Activated CD4-positive, alpha-beta memory T cell treated with anti-CD3 and anti-CD28 coated beads for 36 hours (primary cell): ENCODE results near the gene ENDOU. TPM values are rescaled to one million over a fixed set of nuclear protein-coding genes. Genes with fewer than 3 reads are reported as not detected.

Experiments
- CTCF ChIA-PET: fragments of 350-600 bp; sonication (Branson Sonifier 250); formaldehyde crosslinking; loops from one replicate; lab custom pipeline; 2021; ENCODE audit warnings: antibody characterized with exemption, inconsistent platforms; lab: Charles Lee
- POLR2A ChIA-PET: fragments of 350-600 bp; sonication (Branson Sonifier 250); formaldehyde crosslinking; loops from one replicate; lab custom pipeline; 2021; ENCODE audit warnings: antibody characterized with exemption; lab: Charles Lee
- DNase-seq: peaks from one replicate; pipeline ENCODE4 v3.0.0-alpha.2; 2020
- H3K27ac Mint-ChIP-seq: one replicate; pipeline ENCODE4 v1.8.0; 2021; ENCODE audit warnings: mixed read lengths
- H3K27me3 Mint-ChIP-seq: one replicate; pipeline ENCODE4 v1.8.0; 2021; ENCODE audit warnings: mixed read lengths
- H3K36me3 Mint-ChIP-seq: one replicate; pipeline ENCODE4 v1.8.0; 2021; ENCODE audit warnings: mixed read lengths
- H3K4me1 Mint-ChIP-seq: one replicate; pipeline ENCODE4 v1.8.0; 2021; ENCODE audit warnings: low read depth, mixed read lengths
- H3K4me3 Mint-ChIP-seq: one replicate; pipeline ENCODE4 v1.8.0; 2021; ENCODE audit warnings: mild to moderate bottlenecking, mixed read lengths
- H3K9me3 Mint-ChIP-seq: one replicate; pipeline ENCODE4 v1.8.0; 2021; ENCODE audit warnings: mixed read lengths
- intact Hi-C: fragments of 100-400 bp; cut with micrococcal nuclease; formaldehyde crosslinking; loops from one replicate; pipeline ENCODE4 v1.15.1; 2023
- total RNA-seq, 2 experiments: library from RNA; stranded (reverse); gene quantifications; one replicate each; pipeline ENCODE4 v1.2.3, GENCODE V29; 2021

Gene ENDOU
- total RNA-seq, 2 experiments from 2014 or later: not detected

DNA sequence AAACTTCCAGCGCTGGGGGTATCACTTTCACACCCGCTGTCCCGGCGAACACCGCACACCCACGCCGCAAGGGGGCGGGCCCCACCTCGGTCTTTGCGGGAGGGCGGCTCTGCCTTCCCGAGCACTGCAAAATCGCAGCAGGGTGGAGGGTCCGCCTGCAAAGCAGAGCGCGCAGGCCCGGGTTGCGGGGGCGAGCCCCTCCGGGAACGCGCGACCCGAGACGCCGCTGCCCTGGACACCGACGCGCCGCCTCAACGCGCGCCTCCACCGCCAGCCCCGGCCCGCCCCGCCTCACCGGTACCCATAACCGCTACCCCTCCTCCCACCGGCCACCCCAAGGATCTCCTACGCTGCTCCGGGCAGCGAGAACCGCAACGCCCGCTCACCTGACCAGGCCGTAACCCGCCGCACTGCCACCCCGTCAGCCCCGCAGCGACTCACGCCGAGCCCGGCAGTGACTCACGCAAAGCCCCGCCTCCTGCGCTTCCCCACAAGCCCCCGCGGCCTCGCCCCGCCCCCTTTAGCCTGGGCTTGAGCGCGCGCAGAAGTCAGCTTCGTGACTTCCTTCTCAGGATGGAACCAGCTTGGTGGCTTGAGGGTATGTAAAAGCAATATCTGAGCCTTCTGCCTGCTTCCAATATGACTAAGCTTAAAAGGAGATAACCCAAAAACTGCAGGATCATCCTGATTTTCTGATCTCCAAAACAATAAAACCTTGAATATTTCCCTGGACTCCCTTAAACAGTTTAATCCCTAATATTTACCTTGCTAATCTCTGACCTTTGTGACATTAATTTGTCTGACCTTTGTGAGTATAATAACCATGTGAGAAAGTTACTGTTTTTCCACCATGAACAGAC, 19.5 kb downstream of the ENDOU start, which contains the start of gene RPAP3:
Gene RPAP3, minus strand, starts transcription at position 465 of the 860 bp plus-strand sequence. CDS start 3,190 bp downstream, outside the sequence.
- no peaks in the 10 kb centered on the region for H3K27me3 Mint-ChIP-seq
- H3K4me3 Mint-ChIP-seq: peak within 1 kb of the TSS; percentile 96
- POLR2A ChIA-PET: interaction anchor here (0.7 to 2.4 kb wide), 12 partner anchors 50 to 626 kb away, joined by 3 to 10 read pairs (median 4); partner anchors contain the start of genes AMIGO2, ASB8, PCED1B and SENP1
- peaks cover 50% of the 10 kb centered on the region for H3K4me1 Mint-ChIP-seq
- peak; percentile 99 for DNase-seq
- peak within 1 kb of the TSS; percentile 95 for H3K27ac Mint-ChIP-seq
- CTCF ChIA-PET: interaction anchor here (0.6 to 1.5 kb wide), 11 partner anchors 10 to 672 kb away, joined by 3 to 10 read pairs (median 3); partner anchors contain the start of genes AMIGO2 and PCED1B
- H3K9me3 Mint-ChIP-seq: no peaks in the 10 kb centered on the region
- H3K36me3 Mint-ChIP-seq: peaks cover 12% of the 10 kb centered on the region
- intact Hi-C loops: loop anchor here (1.0 to 10.0 kb wide), 10 partner anchors 49 to 1438 kb away; partner anchors contain the start of genes CCDC184, SENP1, SLC38A1 and SLC38A2

- ChIA-PET POLR2A (interaction anchor here (1.1 kb wide), 1 partner anchor 102 kb away, joined by 3 read pairs; no protein-coding TSS in a partner anchor), CTCF (interaction anchor here (1.4 kb wide), 1 partner anchor 62 kb away, joined by 3 read pairs; no protein-coding TSS in a partner anchor)
- peaks cover 50% of the 10 kb centered on the region for H3K4me1 Mint-ChIP-seq
- peaks cover 13% of the 10 kb centered on the region for H3K36me3 Mint-ChIP-seq
- intact Hi-C loops: loop anchor here (5.0 to 10.0 kb wide), 6 partner anchors 53 to 1438 kb away; partner anchors contain the start of genes CCDC184, SLC38A1 and SLC38A2
- H3K9me3 Mint-ChIP-seq: no peaks in the 10 kb centered on the region
- peak overlapping the region; percentile 95 for H3K27ac Mint-ChIP-seq
- no peak for DNase-seq
- H3K27me3 Mint-ChIP-seq: no peaks in the 10 kb centered on the region
- peak overlapping the region; percentile 96 for H3K4me3 Mint-ChIP-seq
Observed at GRCh38 chr12:47705229-47705565, 20.1 kb downstream of the ENDOU start.

DNA sequence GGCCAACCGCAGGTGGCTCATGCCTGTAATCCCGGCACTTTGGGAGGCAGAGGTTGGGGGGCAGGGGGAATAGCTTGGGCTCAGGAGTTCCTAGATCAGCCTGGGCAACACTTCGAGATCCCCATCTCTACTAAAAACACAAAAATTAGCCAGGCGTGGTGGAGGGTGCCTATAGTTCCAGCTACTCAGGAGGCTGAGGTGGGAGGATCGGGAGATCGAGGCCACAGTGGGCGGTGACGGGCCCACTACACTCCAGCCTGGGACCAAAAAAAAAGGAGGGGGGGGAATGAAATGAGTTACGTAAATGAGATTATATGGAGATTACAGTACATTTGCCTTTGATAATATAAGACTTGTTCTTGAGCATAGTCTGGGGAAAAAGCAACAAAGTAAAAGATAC, 20.6 kb downstream of the ENDOU start:
- peak overlapping the region; percentile 96 for H3K4me3 Mint-ChIP-seq
- H3K9me3 Mint-ChIP-seq: no peaks in the 10 kb centered on the region
- no peak for DNase-seq
- CTCF ChIA-PET: interaction anchor here (0.7 kb wide), 1 partner anchor 32 kb away, joined by 3 read pairs; no protein-coding TSS in a partner anchor
- POLR2A ChIA-PET: interaction anchor here (1.1 kb wide), 1 partner anchor 103 kb away, joined by 3 read pairs; no protein-coding TSS in a partner anchor
- H3K4me1 Mint-ChIP-seq: peaks cover 49% of the 10 kb centered on the region
- H3K27me3 Mint-ChIP-seq: no peaks in the 10 kb centered on the region
- H3K27ac Mint-ChIP-seq: peak overlapping the region; percentile 95
- intact Hi-C loops: loop anchor here (5.0 to 10.0 kb wide), 6 partner anchors 52 to 1437 kb away; partner anchors contain the start of genes CCDC184, SLC38A1 and SLC38A2
- H3K36me3 Mint-ChIP-seq: peaks cover 17% of the 10 kb centered on the region

DNA sequence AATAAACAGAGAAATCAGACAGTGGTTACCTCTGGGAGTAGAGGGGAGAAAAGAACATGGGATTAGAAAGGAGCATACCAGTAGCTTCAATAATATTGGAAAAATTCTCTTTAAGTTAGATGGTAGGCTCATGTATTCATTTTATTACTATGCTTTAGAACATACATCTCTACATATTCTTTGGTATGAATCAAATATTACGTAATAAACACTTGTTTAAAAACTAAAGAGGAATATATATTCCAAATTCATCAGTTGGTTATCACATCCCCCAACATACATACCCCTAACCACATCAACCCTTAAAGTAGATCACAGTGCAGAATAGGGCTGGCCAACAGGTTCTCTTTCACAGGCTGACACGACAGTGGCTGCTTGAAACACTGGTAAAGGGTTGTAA, 25.0 kb downstream of the ENDOU start:
- POLR2A ChIA-PET: no interaction called here
- no peaks in the 10 kb centered on the region for H3K9me3 Mint-ChIP-seq
- DNase-seq: no peak
- no peaks in the 10 kb centered on the region for H3K27me3 Mint-ChIP-seq
- CTCF ChIA-PET: no interaction called here
- intact Hi-C loops: loop anchor here (10.0 kb wide), 3 partner anchors 485 to 1325 kb away; partner anchors contain the start of genes CCDC184 and SLC38A2
- no peak overlapping the region for H3K4me3 Mint-ChIP-seq
- H3K36me3 Mint-ChIP-seq: peaks cover 35% of the 10 kb centered on the region
- peaks cover 23% of the 10 kb centered on the region for H3K4me1 Mint-ChIP-seq
- H3K27ac Mint-ChIP-seq: no peak overlapping the region

- Mint-ChIP-seq H3K27me3 (no peaks in the 10 kb centered on the region), H3K4me3 (no peak overlapping the region), H3K4me1 (peaks cover 11% of the 10 kb centered on the region), H3K36me3 (peaks cover 37% of the 10 kb centered on the region), H3K9me3 (no peaks in the 10 kb centered on the region), H3K27ac (no peak overlapping the region)
- CTCF ChIA-PET: interaction anchor here (0.8 to 1.0 kb wide), 3 partner anchors 17 to 68 kb away, joined by 3 to 4 read pairs (median 3); no protein-coding TSS in a partner anchor
- intact Hi-C loops: no loop called here
- DNase-seq: no peak
- POLR2A ChIA-PET: no interaction called here
Observed at GRCh38 chr12:47698631-47699030, 26.7 kb downstream of the ENDOU start.

GRCh38 chr12:47698055-47698454, 27.2 kb downstream of the ENDOU start:
- no peak for DNase-seq
- Mint-ChIP-seq H3K4me1 (peaks cover 6% of the 10 kb centered on the region), H3K9me3 (no peaks in the 10 kb centered on the region), H3K27me3 (no peaks in the 10 kb centered on the region), H3K36me3 (peaks cover 40% of the 10 kb centered on the region), H3K27ac (no peak overlapping the region), H3K4me3 (no peak overlapping the region)
- ChIA-PET POLR2A (no interaction called here), CTCF (interaction anchor here (0.8 to 1.7 kb wide), 3 partner anchors 11 to 69 kb away, joined by 3 to 4 read pairs (median 3); no protein-coding TSS in a partner anchor)
- intact Hi-C loops: no loop called here

DNA sequence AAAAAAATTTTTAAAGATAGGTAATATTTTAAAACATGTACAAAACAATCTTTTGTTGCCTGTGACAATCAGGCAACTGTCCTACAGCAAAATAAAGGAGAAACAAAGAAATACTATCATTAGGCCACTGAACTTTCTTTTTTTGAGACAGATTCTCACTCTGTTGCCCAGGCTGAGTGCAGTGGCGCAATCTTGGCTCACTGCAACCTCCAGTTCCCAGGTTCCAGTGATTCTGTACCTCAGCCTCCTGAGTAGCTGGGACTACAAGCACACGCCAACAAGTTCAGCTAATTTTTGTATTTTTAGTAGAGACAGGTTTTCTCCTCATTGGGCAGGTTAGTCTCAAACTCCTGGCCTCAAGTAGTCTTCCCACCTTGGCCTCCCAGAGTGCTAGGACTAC, 36.1 kb downstream of the ENDOU start:
- ChIA-PET CTCF (no interaction called here), POLR2A (no interaction called here)
- Mint-ChIP-seq H3K27me3 (no peaks in the 10 kb centered on the region), H3K4me1 (peaks cover 2% of the 10 kb centered on the region), H3K4me3 (no peak overlapping the region), H3K27ac (no peak overlapping the region), H3K36me3 (peaks cover 28% of the 10 kb centered on the region), H3K9me3 (no peaks in the 10 kb centered on the region)
- no peak for DNase-seq
- intact Hi-C loops: no loop called here

GRCh38 chr12:47687636-47688035, 37.7 kb downstream of the ENDOU start:
- DNase-seq: no peak
- Mint-ChIP-seq H3K36me3 (peaks cover 24% of the 10 kb centered on the region), H3K27ac (no peak overlapping the region), H3K4me3 (no peak overlapping the region), H3K9me3 (no peaks in the 10 kb centered on the region), H3K27me3 (no peaks in the 10 kb centered on the region), H3K4me1 (peaks cover 6% of the 10 kb centered on the region)
- POLR2A ChIA-PET: no interaction called here
- CTCF ChIA-PET: interaction anchor here (1.0 to 3.4 kb wide), 9 partner anchors 10 to 668 kb away, joined by 3 to 22 read pairs (median 4); no protein-coding TSS in a partner anchor
- intact Hi-C loops: loop anchor here (2.0 kb wide), 2 partner anchors 37 to 655 kb away; no protein-coding TSS in a partner anchor

GRCh38 chr12:47686645-47687240, 38.5 kb downstream of the ENDOU start:
- CTCF ChIA-PET: interaction anchor here (0.6 to 3.4 kb wide), 13 partner anchors 11 to 703 kb away, joined by 3 to 22 read pairs (median 4); no protein-coding TSS in a partner anchor
- Mint-ChIP-seq H3K4me3 (no peak overlapping the region), H3K27me3 (no peaks in the 10 kb centered on the region), H3K4me1 (peaks cover 6% of the 10 kb centered on the region), H3K36me3 (peaks cover 17% of the 10 kb centered on the region), H3K9me3 (no peaks in the 10 kb centered on the region), H3K27ac (no peak overlapping the region)
- POLR2A ChIA-PET: interaction anchor here (0.8 kb wide), 1 partner anchor 471 kb away, joined by 3 read pairs; no protein-coding TSS in a partner anchor
- no peak for DNase-seq
- intact Hi-C loops: loop anchor here (2.0 kb wide), 2 partner anchors 36 to 654 kb away; no protein-coding TSS in a partner anchor

DNA sequence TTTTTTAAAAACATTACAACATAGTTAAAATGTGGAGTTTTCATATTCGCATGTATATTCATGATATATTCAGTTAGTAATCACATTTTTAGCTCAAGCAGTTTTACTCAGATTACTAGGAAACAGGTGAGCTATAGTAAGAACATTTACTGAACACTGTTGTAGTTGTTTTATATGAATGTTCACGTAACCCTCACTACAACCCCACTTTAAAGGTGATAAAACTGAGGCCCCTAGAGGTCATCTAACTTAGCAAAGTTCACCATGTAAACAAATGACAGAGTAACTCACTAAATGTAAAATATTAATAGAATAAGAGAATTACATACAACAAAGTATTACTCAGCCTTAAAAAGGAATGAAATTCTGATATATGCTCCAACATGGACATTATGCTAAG, 45.5 kb downstream of the ENDOU start:
- Mint-ChIP-seq H3K4me3 (no peak overlapping the region), H3K36me3 (peaks cover 55% of the 10 kb centered on the region), H3K27ac (no peak overlapping the region), H3K9me3 (no peaks in the 10 kb centered on the region), H3K27me3 (no peaks in the 10 kb centered on the region), H3K4me1 (peaks cover 12% of the 10 kb centered on the region)
- intact Hi-C loops: no loop called here
- ChIA-PET POLR2A (no interaction called here), CTCF (no interaction called here)
- no peak for DNase-seq

GRCh38 chr12:47672068-47672467, 53.2 kb downstream of the ENDOU start:
- no peak overlapping the region for H3K27ac Mint-ChIP-seq
- no peaks in the 10 kb centered on the region for H3K9me3 Mint-ChIP-seq
- no peak for DNase-seq
- peaks cover 16% of the 10 kb centered on the region for H3K4me1 Mint-ChIP-seq
- intact Hi-C loops: no loop called here
- ChIA-PET POLR2A (no interaction called here), CTCF (interaction anchor here (0.5 kb wide), 1 partner anchor 32 kb away, joined by 3 read pairs; no protein-coding TSS in a partner anchor)
- no peaks in the 10 kb centered on the region for H3K27me3 Mint-ChIP-seq
- H3K36me3 Mint-ChIP-seq: peaks cover 50% of the 10 kb centered on the region
- no peak overlapping the region for H3K4me3 Mint-ChIP-seq
